ENCODE data around the gene EYA4.

Gene EYA4

GRCh38 chr6:133268621-133269020, 27.5 kb downstream of the EYA4 start:
- H3K9ac ChIP-seq (ENCODE audit: low read depth, low read length) = no peak overlapping the region
- H3K4me3 ChIP-seq (ENCODE audit: low read length) = no peak overlapping the region
- H3K27me3 ChIP-seq (ENCODE audit: insufficient read depth, low read length) = no peaks in the 10 kb centered on the region
- no peaks in the 10 kb centered on the region for H3K36me3 ChIP-seq (ENCODE audit: insufficient read depth, low read depth, low read length)
- no peak overlapping the region for H3K27ac ChIP-seq (ENCODE audit: low read length)
- H3K9me3 ChIP-seq (ENCODE audit: insufficient read depth, low read depth, low read length) = no peaks in the 10 kb centered on the region
- H3K4me1 ChIP-seq (ENCODE audit: insufficient read depth, low read length) = no peaks in the 10 kb centered on the region

DNA sequence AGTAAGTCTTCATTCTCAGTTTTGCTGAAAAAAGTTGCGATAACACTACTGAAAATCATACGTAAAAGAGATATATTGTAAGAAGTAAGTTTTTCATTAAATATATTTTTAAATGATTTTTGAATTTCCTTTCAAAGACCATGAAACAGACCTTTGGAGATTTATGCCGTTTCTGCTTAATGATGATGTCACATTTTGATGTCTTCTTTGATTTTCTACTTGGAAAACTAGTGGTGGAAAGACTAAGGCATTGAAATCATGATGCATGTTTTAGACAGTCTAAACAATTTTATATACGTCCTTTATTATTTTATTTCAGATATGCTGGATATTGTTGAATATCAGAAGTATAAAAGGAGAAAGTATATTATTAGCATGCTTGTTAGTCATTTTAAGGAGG, 33.7 kb downstream of the EYA4 start:
- H3K36me3 ChIP-seq (ENCODE audit: insufficient read depth, low read depth, low read length) = no peaks in the 10 kb centered on the region
- H3K9me3 ChIP-seq (ENCODE audit: insufficient read depth, low read depth, low read length) = no peaks in the 10 kb centered on the region
- H3K4me3 ChIP-seq (ENCODE audit: low read length) = no peak overlapping the region
- no peak overlapping the region for H3K9ac ChIP-seq (ENCODE audit: low read depth, low read length)
- H3K27me3 ChIP-seq (ENCODE audit: insufficient read depth, low read length) = no peaks in the 10 kb centered on the region
- no peak overlapping the region for H3K27ac ChIP-seq (ENCODE audit: low read length)
- no peaks in the 10 kb centered on the region for H3K4me1 ChIP-seq (ENCODE audit: insufficient read depth, low read length)

DNA sequence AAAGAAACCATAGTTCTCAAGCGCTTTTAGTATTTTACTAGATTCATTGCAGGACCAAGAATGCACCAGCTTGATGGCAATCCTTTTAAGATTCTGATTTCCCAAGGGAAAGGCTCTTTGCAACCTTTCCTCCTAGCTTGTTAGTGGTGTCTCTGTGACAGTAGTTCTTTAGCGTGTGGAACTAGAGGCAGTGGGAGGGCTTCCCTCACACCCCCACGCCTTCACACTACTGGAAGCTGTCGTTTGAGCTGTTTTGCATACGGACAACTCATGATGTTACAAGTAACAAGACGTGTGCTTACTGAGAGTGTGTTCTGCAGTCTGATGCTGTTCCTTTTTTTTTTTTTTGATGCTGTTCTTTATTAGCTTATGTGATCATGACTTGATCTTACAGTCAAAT, 34.1 kb downstream of the EYA4 start:
- Histone ChIP-seq H3K9ac (ENCODE audit: low read depth, low read length) (no peak overlapping the region), H3K4me3 (ENCODE audit: low read length) (no peak overlapping the region), H3K27me3 (ENCODE audit: insufficient read depth, low read length) (no peaks in the 10 kb centered on the region), H3K9me3 (ENCODE audit: insufficient read depth, low read depth, low read length) (no peaks in the 10 kb centered on the region), H3K27ac (ENCODE audit: low read length) (no peak overlapping the region), H3K36me3 (ENCODE audit: insufficient read depth, low read depth, low read length) (no peaks in the 10 kb centered on the region), H3K4me1 (ENCODE audit: insufficient read depth, low read length) (no peaks in the 10 kb centered on the region)

DNA sequence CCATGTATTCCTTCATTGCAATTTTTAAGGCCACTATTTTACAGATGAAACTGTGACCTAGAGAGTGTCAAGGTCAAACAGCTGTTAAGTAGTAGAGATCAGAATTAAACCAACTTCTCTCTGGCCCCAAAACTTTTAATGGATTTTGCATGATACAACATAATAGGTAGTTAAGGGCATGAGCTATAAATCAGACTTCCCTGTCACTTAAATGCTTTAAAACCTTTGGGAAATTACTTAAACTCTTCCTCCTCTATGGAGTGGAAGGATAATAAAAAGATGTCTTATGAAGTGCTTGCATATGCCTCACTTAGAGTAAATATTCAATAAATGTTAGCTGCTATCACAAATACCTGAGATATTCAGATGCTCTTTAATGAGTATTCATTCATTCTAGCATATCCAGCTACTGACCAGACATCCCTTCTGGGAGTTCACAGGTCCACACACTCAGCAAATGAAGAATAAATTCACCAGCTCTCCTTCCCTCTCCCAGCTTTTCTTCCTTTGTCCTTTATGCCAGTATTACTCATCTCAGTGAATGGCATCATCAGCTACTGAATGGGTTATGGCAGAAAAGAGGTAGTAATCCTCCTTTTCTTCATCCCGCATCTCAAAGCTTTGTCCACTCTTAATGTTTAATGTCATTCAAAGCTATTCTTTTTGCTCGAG, 36.2 kb downstream of the EYA4 start:
- Histone ChIP-seq H3K27me3 (ENCODE audit: insufficient read depth, low read length) (no peaks in the 10 kb centered on the region), H3K36me3 (ENCODE audit: insufficient read depth, low read depth, low read length) (no peaks in the 10 kb centered on the region), H3K9ac (ENCODE audit: low read depth, low read length) (no peak overlapping the region), H3K27ac (ENCODE audit: low read length) (no peak overlapping the region), H3K4me3 (ENCODE audit: low read length) (no peak overlapping the region), H3K9me3 (ENCODE audit: insufficient read depth, low read depth, low read length) (no peaks in the 10 kb centered on the region), H3K4me1 (ENCODE audit: insufficient read depth, low read length) (no peaks in the 10 kb centered on the region)

- Histone ChIP-seq H3K9me3 (ENCODE audit: insufficient read depth, low read depth, low read length) (no peaks in the 10 kb centered on the region), H3K4me1 (ENCODE audit: insufficient read depth, low read length) (no peaks in the 10 kb centered on the region), H3K36me3 (ENCODE audit: insufficient read depth, low read depth, low read length) (no peaks in the 10 kb centered on the region), H3K9ac (ENCODE audit: low read depth, low read length) (no peak overlapping the region), H3K27me3 (ENCODE audit: insufficient read depth, low read length) (no peaks in the 10 kb centered on the region), H3K4me3 (ENCODE audit: low read length) (no peak overlapping the region), H3K27ac (ENCODE audit: low read length) (no peak overlapping the region)
These were observed 36.9 kb downstream of the EYA4 start for GRCh38 chr6:133277900-133278545.

- Histone ChIP-seq H3K9ac (ENCODE audit: low read depth, low read length) (no peak overlapping the region), H3K27ac (ENCODE audit: low read length) (no peak overlapping the region), H3K4me1 (ENCODE audit: insufficient read depth, low read length) (no peaks in the 10 kb centered on the region), H3K4me3 (ENCODE audit: low read length) (no peak overlapping the region), H3K9me3 (ENCODE audit: insufficient read depth, low read depth, low read length) (no peaks in the 10 kb centered on the region), H3K27me3 (ENCODE audit: insufficient read depth, low read length) (no peaks in the 10 kb centered on the region), H3K36me3 (ENCODE audit: insufficient read depth, low read depth, low read length) (no peaks in the 10 kb centered on the region)
These were observed 45.6 kb downstream of the EYA4 start for GRCh38 chr6:133286765-133287164.

DNA sequence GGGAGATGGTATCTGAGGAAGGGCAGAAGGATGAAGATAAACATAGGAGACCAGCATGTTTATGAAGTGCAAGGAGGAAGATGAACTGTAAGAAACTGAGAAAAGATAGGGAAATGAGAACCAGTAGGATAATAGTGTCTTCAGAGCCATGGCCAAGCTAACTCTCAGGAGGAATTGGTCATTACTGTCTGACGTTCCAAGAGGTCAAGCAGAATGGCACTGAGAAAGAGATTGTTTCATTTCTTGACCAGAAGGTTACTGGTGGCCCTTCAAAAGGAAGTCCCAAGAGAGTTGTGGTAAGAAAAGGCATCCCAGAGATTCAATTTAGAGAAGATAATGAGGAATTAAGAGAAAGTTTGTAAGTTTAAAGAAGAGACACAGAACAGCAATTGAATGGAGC, 47.5 kb downstream of the EYA4 start:
- Histone ChIP-seq H3K4me1 (ENCODE audit: insufficient read depth, low read length) (no peaks in the 10 kb centered on the region), H3K9ac (ENCODE audit: low read depth, low read length) (no peak overlapping the region), H3K36me3 (ENCODE audit: insufficient read depth, low read depth, low read length) (no peaks in the 10 kb centered on the region), H3K27me3 (ENCODE audit: insufficient read depth, low read length) (no peaks in the 10 kb centered on the region), H3K4me3 (ENCODE audit: low read length) (no peak overlapping the region), H3K9me3 (ENCODE audit: insufficient read depth, low read depth, low read length) (no peaks in the 10 kb centered on the region), H3K27ac (ENCODE audit: low read length) (no peak overlapping the region)

- Histone ChIP-seq H3K4me1 (ENCODE audit: insufficient read depth, low read length) (no peaks in the 10 kb centered on the region), H3K9ac (ENCODE audit: low read depth, low read length) (no peak overlapping the region), H3K9me3 (ENCODE audit: insufficient read depth, low read depth, low read length) (no peaks in the 10 kb centered on the region), H3K4me3 (ENCODE audit: low read length) (no peak overlapping the region), H3K27ac (ENCODE audit: low read length) (no peak overlapping the region), H3K36me3 (ENCODE audit: insufficient read depth, low read depth, low read length) (no peaks in the 10 kb centered on the region), H3K27me3 (ENCODE audit: insufficient read depth, low read length) (no peaks in the 10 kb centered on the region)
These were observed 48.7 kb downstream of the EYA4 start for GRCh38 chr6:133289733-133290306.

DNA sequence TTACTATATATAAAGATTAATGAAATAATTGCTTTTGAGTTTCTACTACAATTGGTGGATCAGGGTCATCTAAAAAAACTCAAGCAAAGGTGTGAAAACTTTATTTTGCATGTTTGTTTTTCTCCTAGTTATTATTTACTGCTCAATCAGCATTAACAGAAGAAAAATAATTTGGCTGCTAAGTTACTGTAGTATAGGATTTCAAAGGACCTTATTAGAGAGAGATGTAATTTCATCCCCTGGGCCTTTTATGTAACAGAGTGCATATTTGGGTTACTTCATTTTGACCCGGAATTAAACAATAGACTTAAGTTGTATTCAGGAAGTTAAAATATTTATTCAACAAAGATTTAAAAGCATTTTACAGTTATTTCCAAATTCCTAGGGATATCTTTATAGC, 49.8 kb downstream of the EYA4 start:
- Histone ChIP-seq H3K4me1 (ENCODE audit: insufficient read depth, low read length) (no peaks in the 10 kb centered on the region), H3K9me3 (ENCODE audit: insufficient read depth, low read depth, low read length) (no peaks in the 10 kb centered on the region), H3K9ac (ENCODE audit: low read depth, low read length) (no peak overlapping the region), H3K27me3 (ENCODE audit: insufficient read depth, low read length) (no peaks in the 10 kb centered on the region), H3K27ac (ENCODE audit: low read length) (no peak overlapping the region), H3K4me3 (ENCODE audit: low read length) (no peak overlapping the region), H3K36me3 (ENCODE audit: insufficient read depth, low read depth, low read length) (no peaks in the 10 kb centered on the region)

DNA sequence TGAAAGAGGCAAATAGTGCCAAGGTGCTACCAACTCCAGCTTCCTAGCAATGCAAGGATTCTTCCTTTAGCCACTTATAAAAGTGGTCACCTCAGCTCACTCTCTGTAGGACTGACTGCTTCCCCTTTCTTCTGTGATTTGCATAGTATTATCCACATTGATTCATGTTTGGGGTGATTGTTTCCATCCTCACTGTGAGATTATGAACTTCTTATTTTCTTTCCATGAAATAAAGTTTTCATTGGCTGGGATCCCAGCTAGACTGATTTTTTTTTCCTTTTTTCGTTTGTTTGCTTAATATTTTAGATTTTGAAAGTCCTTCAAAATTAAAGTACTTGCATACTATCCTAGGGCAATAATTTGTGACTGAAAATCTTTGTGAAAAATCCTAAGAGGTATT, 50.5 kb downstream of the EYA4 start:
- H3K4me1 ChIP-seq (ENCODE audit: insufficient read depth, low read length) = no peaks in the 10 kb centered on the region
- no peaks in the 10 kb centered on the region for H3K27me3 ChIP-seq (ENCODE audit: insufficient read depth, low read length)
- H3K4me3 ChIP-seq (ENCODE audit: low read length) = no peak overlapping the region
- H3K9ac ChIP-seq (ENCODE audit: low read depth, low read length) = no peak overlapping the region
- H3K27ac ChIP-seq (ENCODE audit: low read length) = no peak overlapping the region
- no peaks in the 10 kb centered on the region for H3K36me3 ChIP-seq (ENCODE audit: insufficient read depth, low read depth, low read length)
- no peaks in the 10 kb centered on the region for H3K9me3 ChIP-seq (ENCODE audit: insufficient read depth, low read depth, low read length)

DNA sequence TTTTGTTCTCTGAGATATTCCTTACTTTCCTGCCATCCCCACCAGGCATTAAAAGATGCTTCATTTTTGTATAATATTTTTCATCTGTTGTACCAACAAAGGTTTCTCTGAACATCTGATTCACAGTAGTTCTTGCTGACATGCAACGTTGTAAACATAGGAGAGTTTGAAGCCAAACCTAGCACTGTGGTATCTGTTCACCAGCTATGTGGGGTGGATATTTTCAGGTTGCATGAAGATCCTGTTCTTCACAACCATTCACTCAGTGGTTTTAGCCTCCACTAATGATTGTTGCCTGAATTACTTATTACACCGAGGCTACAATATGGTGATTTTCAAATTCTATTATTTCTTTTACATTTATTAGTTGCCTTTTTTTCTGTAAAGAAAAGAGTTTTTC, 56.5 kb downstream of the EYA4 start:
- Histone ChIP-seq H3K9me3 (ENCODE audit: insufficient read depth, low read depth, low read length) (no peaks in the 10 kb centered on the region), H3K4me1 (ENCODE audit: insufficient read depth, low read length) (no peaks in the 10 kb centered on the region), H3K4me3 (ENCODE audit: low read length) (no peak overlapping the region), H3K27ac (ENCODE audit: low read length) (no peak overlapping the region), H3K9ac (ENCODE audit: low read depth, low read length) (no peak overlapping the region), H3K27me3 (ENCODE audit: insufficient read depth, low read length) (no peaks in the 10 kb centered on the region), H3K36me3 (ENCODE audit: insufficient read depth, low read depth, low read length) (no peaks in the 10 kb centered on the region)

GRCh38 chr6:133298335-133298734, 57.2 kb downstream of the EYA4 start:
- Histone ChIP-seq H3K9me3 (ENCODE audit: insufficient read depth, low read depth, low read length) (no peaks in the 10 kb centered on the region), H3K27ac (ENCODE audit: low read length) (no peak overlapping the region), H3K4me3 (ENCODE audit: low read length) (no peak overlapping the region), H3K4me1 (ENCODE audit: insufficient read depth, low read length) (no peaks in the 10 kb centered on the region), H3K27me3 (ENCODE audit: insufficient read depth, low read length) (no peaks in the 10 kb centered on the region), H3K36me3 (ENCODE audit: insufficient read depth, low read depth, low read length) (no peaks in the 10 kb centered on the region), H3K9ac (ENCODE audit: low read depth, low read length) (no peak overlapping the region)

Measured in iPS-20b (cell line).